ENCODE measurements around the gene TNIP3. TPM values are rescaled to one million over a fixed set of nuclear protein-coding genes. Genes with fewer than 3 reads are reported as not detected.

TNIP3 gene
- total and polyA plus RNA-seq, 4 donors: 1.6 to 59.2 (median 7.2) TPM

GRCh38 chr4:121191361-121191760 is 27.2 kb upstream of the TNIP3 start:
- 85 to 94% methylated on average over 1 of the region's 1 CpG for WGBS, 2 donors
- H3K27ac ChIP-seq (ENCODE audit: low read depth in 1 of 2, low read length in 1 of 2): no peak overlapping the region
- H3K4me1 ChIP-seq (ENCODE audit: control insufficient read depth in 5 of 5, insufficient read depth in 5 of 5, low read length in 5 of 5): peaks cover 0 to 17% (median 0%) of the 10 kb centered on the region in 5 donors
- H3K36me3 ChIP-seq (ENCODE audit: control insufficient read depth in 4 of 4, insufficient read depth in 4 of 4, low read length in 4 of 4): no peaks in the 10 kb centered on the region
- H3K9ac ChIP-seq (ENCODE audit: insufficient read depth in 1 of 2, low read length in 2 of 2): no peak overlapping the region
- TF ChIP-seq CTCF (IDR thresholded peaks at IDR 0.05; ENCODE audit: control extremely low read depth, extremely low read depth): no peak
- H3K27me3 ChIP-seq (ENCODE audit: control insufficient read depth in 3 of 3, insufficient read depth in 3 of 3, low read length in 2 of 3): no peaks in the 10 kb centered on the region
- ATAC-seq (ENCODE audit: insufficient read depth, low FRiP score) (no peak), DNase-seq (no peak)
- no peak overlapping the region for H3K4me3 ChIP-seq
- H3K9me3 ChIP-seq (ENCODE audit: control insufficient read depth in 4 of 4, insufficient read depth in 3 of 4, low read length in 3 of 4): no peaks in the 10 kb centered on the region

- no peak overlapping the region for H3K27ac ChIP-seq (ENCODE audit: low read depth in 1 of 2, low read length in 1 of 2)
Measured at GRCh38 chr4:121190389-121190788, 26.3 kb upstream of the TNIP3 start.

GRCh38 chr4:121189326-121190215 is 25.4 kb upstream of the TNIP3 start:
- DNase-seq (no peak), ATAC-seq (ENCODE audit: insufficient read depth, low FRiP score) (no peak)
- Histone ChIP-seq H3K4me1 (ENCODE audit: control insufficient read depth in 5 of 5, insufficient read depth in 5 of 5, low read length in 5 of 5) (peaks cover 0 to 13% (median 0%) of the 10 kb centered on the region in 5 donors), H3K9ac (ENCODE audit: insufficient read depth in 1 of 2, low read length in 2 of 2) (no peak overlapping the region), H3K27me3 (ENCODE audit: control insufficient read depth in 3 of 3, insufficient read depth in 3 of 3, low read length in 2 of 3) (no peaks in the 10 kb centered on the region), H3K36me3 (ENCODE audit: control insufficient read depth in 4 of 4, insufficient read depth in 4 of 4, low read length in 4 of 4) (no peaks in the 10 kb centered on the region), H3K27ac (ENCODE audit: low read depth in 1 of 2, low read length in 1 of 2) (no peak overlapping the region), H3K9me3 (ENCODE audit: control insufficient read depth in 4 of 4, insufficient read depth in 3 of 4, low read length in 3 of 4) (no peaks in the 10 kb centered on the region), H3K4me3 (no peak overlapping the region)
- TF ChIP-seq CTCF (IDR thresholded peaks at IDR 0.05; ENCODE audit: control extremely low read depth, extremely low read depth): no peak
- WGBS, 2 donors: 54 to 58% methylated on average over 3 of the region's 3 CpGs

More at GRCh38 chr4:121190389-121190788, 26.3 kb upstream of the TNIP3 start:
- Histone ChIP-seq H3K9me3 (ENCODE audit: control insufficient read depth in 4 of 4, insufficient read depth in 3 of 4, low read length in 3 of 4) (no peaks in the 10 kb centered on the region), H3K4me3 (no peak overlapping the region), H3K4me1 (ENCODE audit: control insufficient read depth in 5 of 5, insufficient read depth in 5 of 5, low read length in 5 of 5) (peaks cover 0 to 13% (median 0%) of the 10 kb centered on the region in 5 donors), H3K36me3 (ENCODE audit: control insufficient read depth in 4 of 4, insufficient read depth in 4 of 4, low read length in 4 of 4) (no peaks in the 10 kb centered on the region), H3K27me3 (ENCODE audit: control insufficient read depth in 3 of 3, insufficient read depth in 3 of 3, low read length in 2 of 3) (no peaks in the 10 kb centered on the region), H3K9ac (ENCODE audit: insufficient read depth in 1 of 2, low read length in 2 of 2) (no peak overlapping the region)
- ATAC-seq (ENCODE audit: insufficient read depth, low FRiP score) (no peak), DNase-seq (no peak)
- TF ChIP-seq CTCF (IDR thresholded peaks at IDR 0.05; ENCODE audit: control extremely low read depth, extremely low read depth): no peak
- WGBS, 2 donors: 95 to 96% methylated on average over 4 of the region's 4 CpGs
